Ishikawa (cell line): Measurements from ENCODE around the gene CCDC69.

Source experiments
- CEBPB ChIP-seq: IDR thresholded peaks from 2 replicates; pipeline ENCODE4 v1.6.1; 2012
- CREB1 ChIP-seq: IDR thresholded peaks from 2 replicates; pipeline ENCODE4 v1.6.1; 2012; ENCODE audit warnings: low read depth
- EGR1 ChIP-seq: IDR thresholded peaks from 2 replicates; pipeline ENCODE4 v1.6.1; 2012
- EP300 ChIP-seq: IDR thresholded peaks from 2 replicates; pipeline ENCODE4 v1.6.1; 2012; ENCODE audit warnings: borderline replicate concordance
- MAX ChIP-seq: IDR thresholded peaks from 2 replicates; pipeline ENCODE4 v1.6.1; 2012
- NFIC ChIP-seq: IDR thresholded peaks from 2 replicates; pipeline ENCODE4 v1.6.1; 2012
- RAD21 ChIP-seq: IDR thresholded peaks from 2 replicates; pipeline ENCODE4 v1.6.1; 2012; ENCODE audit warnings: low read depth
- TAF1 ChIP-seq: IDR thresholded peaks from 2 replicates; pipeline ENCODE4 v1.6.1; 2012; ENCODE audit warnings: low read depth, mild to moderate bottlenecking
- TCF12 ChIP-seq: IDR thresholded peaks from 2 replicates; pipeline ENCODE4 v1.6.1; 2012; ENCODE audit warnings: low read depth
- TEAD4 ChIP-seq: IDR thresholded peaks from 2 replicates; pipeline ENCODE4 v1.6.1; 2012
- YY1 ChIP-seq: IDR thresholded peaks from 2 replicates; pipeline ENCODE4 v1.6.1; 2012; ENCODE audit warnings: low read depth
- ZBTB7A ChIP-seq: IDR thresholded peaks from 2 replicates; pipeline ENCODE4 v1.6.1; 2012; ENCODE audit warnings: low read depth
- TF ChIP-seq, protein P1 (sequence below): IDR thresholded peaks from 2 replicates; pipeline ENCODE4 v1.6.1; 2012; ENCODE audit warnings: low read depth, mild to moderate bottlenecking
- TF ChIP-seq, protein P2 (sequence below): IDR thresholded peaks from 2 replicates; pipeline ENCODE4 v1.6.1; 2012

DNA sequence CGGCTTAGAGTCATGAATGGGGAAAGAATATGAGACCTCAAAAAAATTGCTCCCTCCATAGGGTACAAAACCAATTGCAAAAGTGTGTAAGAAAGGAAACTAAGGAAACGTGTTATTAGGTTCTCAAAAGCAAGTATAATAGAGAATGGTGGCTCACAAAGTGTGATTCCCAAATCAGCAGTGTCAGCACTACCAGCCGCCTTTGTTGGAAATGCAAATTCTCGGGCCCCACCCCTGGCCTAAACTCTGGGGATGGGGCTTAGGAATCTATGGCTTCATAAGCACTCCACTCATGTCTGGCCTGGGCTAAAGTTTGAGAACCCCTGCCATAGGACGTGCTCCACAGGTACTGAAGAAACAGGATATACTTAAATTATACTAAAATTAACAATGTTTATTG lies 1.6 kb upstream of the CCDC69 start:
- no peak for TF ChIP-seq CEBPB
- TF ChIP-seq TAF1, result no peak
- TF ChIP-seq, protein P1, sequence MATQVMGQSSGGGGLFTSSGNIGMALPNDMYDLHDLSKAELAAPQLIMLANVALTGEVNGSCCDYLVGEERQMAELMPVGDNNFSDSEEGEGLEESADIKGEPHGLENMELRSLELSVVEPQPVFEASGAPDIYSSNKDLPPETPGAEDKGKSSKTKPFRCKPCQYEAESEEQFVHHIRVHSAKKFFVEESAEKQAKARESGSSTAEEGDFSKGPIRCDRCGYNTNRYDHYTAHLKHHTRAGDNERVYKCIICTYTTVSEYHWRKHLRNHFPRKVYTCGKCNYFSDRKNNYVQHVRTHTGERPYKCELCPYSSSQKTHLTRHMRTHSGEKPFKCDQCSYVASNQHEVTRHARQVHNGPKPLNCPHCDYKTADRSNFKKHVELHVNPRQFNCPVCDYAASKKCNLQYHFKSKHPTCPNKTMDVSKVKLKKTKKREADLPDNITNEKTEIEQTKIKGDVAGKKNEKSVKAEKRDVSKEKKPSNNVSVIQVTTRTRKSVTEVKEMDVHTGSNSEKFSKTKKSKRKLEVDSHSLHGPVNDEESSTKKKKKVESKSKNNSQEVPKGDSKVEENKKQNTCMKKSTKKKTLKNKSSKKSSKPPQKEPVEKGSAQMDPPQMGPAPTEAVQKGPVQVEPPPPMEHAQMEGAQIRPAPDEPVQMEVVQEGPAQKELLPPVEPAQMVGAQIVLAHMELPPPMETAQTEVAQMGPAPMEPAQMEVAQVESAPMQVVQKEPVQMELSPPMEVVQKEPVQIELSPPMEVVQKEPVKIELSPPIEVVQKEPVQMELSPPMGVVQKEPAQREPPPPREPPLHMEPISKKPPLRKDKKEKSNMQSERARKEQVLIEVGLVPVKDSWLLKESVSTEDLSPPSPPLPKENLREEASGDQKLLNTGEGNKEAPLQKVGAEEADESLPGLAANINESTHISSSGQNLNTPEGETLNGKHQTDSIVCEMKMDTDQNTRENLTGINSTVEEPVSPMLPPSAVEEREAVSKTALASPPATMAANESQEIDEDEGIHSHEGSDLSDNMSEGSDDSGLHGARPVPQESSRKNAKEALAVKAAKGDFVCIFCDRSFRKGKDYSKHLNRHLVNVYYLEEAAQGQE, result no peak
- no peak for TF ChIP-seq CREB1
- TF ChIP-seq ZBTB7A, result no peak
- TF ChIP-seq TCF12, result no peak
- no peak for TF ChIP-seq EP300
- no peak for TF ChIP-seq EGR1
- no peak for TF ChIP-seq YY1
- no peak for TF ChIP-seq MAX
- no peak for TF ChIP-seq RAD21
- no peak for TF ChIP-seq NFIC
- TF ChIP-seq TEAD4, result no peak
- TF ChIP-seq, protein P2, sequence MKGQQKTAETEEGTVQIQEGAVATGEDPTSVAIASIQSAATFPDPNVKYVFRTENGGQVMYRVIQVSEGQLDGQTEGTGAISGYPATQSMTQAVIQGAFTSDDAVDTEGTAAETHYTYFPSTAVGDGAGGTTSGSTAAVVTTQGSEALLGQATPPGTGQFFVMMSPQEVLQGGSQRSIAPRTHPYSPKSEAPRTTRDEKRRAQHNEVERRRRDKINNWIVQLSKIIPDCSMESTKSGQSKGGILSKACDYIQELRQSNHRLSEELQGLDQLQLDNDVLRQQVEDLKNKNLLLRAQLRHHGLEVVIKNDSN, result no peak
